ENCODE measurements around the gene FAM25A.

GRCh38 chr10:87059401-87059800 is 39.3 kb downstream of the FAM25A start:
- TF ChIP-seq POLR2A (IDR thresholded peaks at IDR 0.05), result no peak
- no peak for TF ChIP-seq CTCF (IDR thresholded peaks at IDR 0.05)

Measured in prostate gland (tissue), 2 donors.